AG04450 (cell line): ENCODE results near the gene OTOR. TPM values are rescaled to one million over a fixed set of nuclear protein-coding genes. Genes with fewer than 3 reads are reported as not detected.

Experiments used
- CTCF ChIA-PET: fragments of 300-600, 350-600 bp; formaldehyde crosslinking; extraction: SDS; loops from one replicate; lab custom pipeline; 2022; ENCODE audit warnings: antibody characterized with exemption, inconsistent platforms; lab: Charles Lee
- POLR2A ChIA-PET: fragments of 350-600 bp; formaldehyde crosslinking; extraction: SDS; loops from one replicate; lab custom pipeline; 2021; ENCODE audit warnings: antibody characterized with exemption, inconsistent platforms; lab: Yijun Ruan, JAX
- DNase-seq: peaks from one replicate; pipeline ENCODE4 v3.0.0-alpha.2; 2011; ENCODE audit warnings: low read depth, low spot score
- H3K27ac ChIP-seq: one replicate; pipeline ENCODE4 v1.5.1; 2012; ENCODE audit warnings: low read depth, low read length, control low read depth
- H3K27me3 ChIP-seq: one replicate; pipeline ENCODE4 v1.6.0; 2012; ENCODE audit warnings: low read length; ENCODE audit not compliant: control insufficient read depth, insufficient read depth
- H3K4me3 ChIP-seq: 2 replicates; pipeline ENCODE4 v1.5.1; 2011; ENCODE audit warnings: mild to moderate bottlenecking, low read depth, low read length, control low read depth
- H3K9me3 ChIP-seq: 2 replicates; pipeline ENCODE4 v1.5.1; 2012; ENCODE audit warnings: low read length; ENCODE audit not compliant: control insufficient read depth, insufficient read depth
- polyA plus RNA-seq: library from polyadenylated mRNA; depleted of rRNA; stranded (reverse); fragments of >200 nt; gene quantifications from 2 replicates; pipeline ENCODE4 v1.2.3, GENCODE V29; 2011; rRNA removed
- TF ChIP-seq, protein P1 (sequence below): IDR thresholded peaks from 2 replicates; pipeline ENCODE4 v1.5.1; 2011; ENCODE audit warnings: low read depth, low read length, control low read depth, inconsistent platforms

OTOR gene
- polyA plus RNA-seq, 1 experiment: not detected

DNA sequence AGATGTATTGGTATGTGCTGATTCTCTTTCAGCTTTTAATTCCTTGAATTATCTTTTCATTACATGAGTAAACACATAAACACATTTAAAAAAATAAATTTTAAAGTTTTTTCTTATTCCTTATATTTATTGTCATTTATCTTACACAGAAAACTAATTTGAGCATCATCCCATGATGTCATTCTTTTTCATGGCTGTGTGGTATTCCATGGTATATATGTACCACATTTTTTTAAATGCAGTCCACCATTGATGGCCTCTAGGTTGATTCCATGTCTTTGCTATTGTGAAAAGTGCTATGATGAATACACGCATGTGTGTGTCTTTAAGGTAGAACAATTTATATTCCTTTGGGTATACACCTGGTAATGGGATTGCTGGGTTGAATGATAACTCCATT, 33.3 kb downstream of the OTOR start:
- ChIA-PET POLR2A (no interaction called here), CTCF (interaction anchor here (1.0 kb wide), 1 partner anchor 650 kb away, joined by 3 read pairs; no protein-coding TSS in a partner anchor)
- TF ChIP-seq, protein P1, sequence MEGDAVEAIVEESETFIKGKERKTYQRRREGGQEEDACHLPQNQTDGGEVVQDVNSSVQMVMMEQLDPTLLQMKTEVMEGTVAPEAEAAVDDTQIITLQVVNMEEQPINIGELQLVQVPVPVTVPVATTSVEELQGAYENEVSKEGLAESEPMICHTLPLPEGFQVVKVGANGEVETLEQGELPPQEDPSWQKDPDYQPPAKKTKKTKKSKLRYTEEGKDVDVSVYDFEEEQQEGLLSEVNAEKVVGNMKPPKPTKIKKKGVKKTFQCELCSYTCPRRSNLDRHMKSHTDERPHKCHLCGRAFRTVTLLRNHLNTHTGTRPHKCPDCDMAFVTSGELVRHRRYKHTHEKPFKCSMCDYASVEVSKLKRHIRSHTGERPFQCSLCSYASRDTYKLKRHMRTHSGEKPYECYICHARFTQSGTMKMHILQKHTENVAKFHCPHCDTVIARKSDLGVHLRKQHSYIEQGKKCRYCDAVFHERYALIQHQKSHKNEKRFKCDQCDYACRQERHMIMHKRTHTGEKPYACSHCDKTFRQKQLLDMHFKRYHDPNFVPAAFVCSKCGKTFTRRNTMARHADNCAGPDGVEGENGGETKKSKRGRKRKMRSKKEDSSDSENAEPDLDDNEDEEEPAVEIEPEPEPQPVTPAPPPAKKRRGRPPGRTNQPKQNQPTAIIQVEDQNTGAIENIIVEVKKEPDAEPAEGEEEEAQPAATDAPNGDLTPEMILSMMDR: no peak

DNA sequence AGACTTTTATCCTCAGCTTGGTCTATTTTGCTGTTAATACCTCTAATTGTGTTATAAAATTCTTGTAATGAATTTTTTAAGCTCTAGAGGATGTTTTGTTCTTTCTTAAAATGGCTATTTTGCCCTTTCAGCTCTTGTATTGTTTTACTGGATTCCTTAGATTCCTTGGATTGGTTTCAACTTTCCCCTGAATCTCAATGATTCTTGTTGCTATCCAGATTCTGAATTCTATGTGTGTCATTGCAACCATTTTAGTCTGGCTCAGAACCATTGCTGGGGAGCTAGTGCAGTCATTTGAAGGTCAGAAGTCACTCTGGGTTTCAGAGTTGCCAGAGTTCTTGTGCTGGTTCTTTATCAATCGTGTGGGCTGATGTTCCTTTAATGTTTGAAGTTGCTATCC, 37.1 kb downstream of the OTOR start:
- POLR2A ChIA-PET: no interaction called here
- CTCF ChIA-PET: no interaction called here
- TF ChIP-seq, protein P1: no peak
- Histone ChIP-seq H3K27me3 (no peaks in the 10 kb centered on the region), H3K27ac (no peak overlapping the region), H3K4me3 (no peak overlapping the region), H3K9me3 (no peaks in the 10 kb centered on the region)
- DNase-seq: no peak

More for the DNA sequence above, 33.3 kb downstream of the OTOR start:
- no peak overlapping the region for H3K27ac ChIP-seq
- no peaks in the 10 kb centered on the region for H3K27me3 ChIP-seq
- DNase-seq: no peak
- H3K4me3 ChIP-seq: no peak overlapping the region
- no peaks in the 10 kb centered on the region for H3K9me3 ChIP-seq

Other genes with a start within 250 kb of the OTOR start
- 8.8 and 10.2 TPM in 2 replicates for gene KIF16B, start 174.9 kb upstream of the OTOR start, polyA plus RNA-seq
- gene SNRPB2, start 18.3 kb upstream of the OTOR start, polyA plus RNA-seq: 88.6 and 123 TPM in 2 replicates